Measurements from ENCODE around the gene FALEC. TPM values are rescaled to one million over a fixed set of nuclear protein-coding genes. Genes with fewer than 3 reads are reported as not detected.
A peak's percentile ranks its signal among the peaks of the same experiment; 100 is the strongest.

The FALEC gene
- total RNA-seq, 1 donor from 2014 or later, result not detected

GRCh38 chr1:150552911-150553289 is 37.3 kb downstream of the FALEC start:
- ATAC-seq (no peak), DNase-seq (ENCODE audit: missing footprints) (no peak)
- intact Hi-C loops (cut with DNase I), result no loop called here

- ATAC-seq (no peak), DNase-seq (ENCODE audit: missing footprints) (no peak)
- intact Hi-C loops (cut with DNase I), result no loop called here
Observed at GRCh38 chr1:150553392-150554085, 38.0 kb downstream of the FALEC start.

GRCh38 chr1:150554086-150554452 is 38.5 kb downstream of the FALEC start:
- intact Hi-C loops (cut with DNase I), result no loop called here

GRCh38 chr1:150555198-150555970 is 39.8 kb downstream of the FALEC start:
- no peak for ATAC-seq
- intact Hi-C loops (cut with DNase I), result no loop called here
- DNase-seq (ENCODE audit: missing footprints), result no peak

More at GRCh38 chr1:150554086-150554452, 38.5 kb downstream of the FALEC start:
- no peak for ATAC-seq
- DNase-seq (ENCODE audit: missing footprints), result no peak

- intact Hi-C loops (cut with DNase I), result no loop called here
- ATAC-seq (no peak), DNase-seq (ENCODE audit: missing footprints) (no peak)
Observed at GRCh38 chr1:150555971-150556865, 40.7 kb downstream of the FALEC start.

GRCh38 chr1:150557065-150557600 is 41.6 kb downstream of the FALEC start:
- ATAC-seq (no peak), DNase-seq (ENCODE audit: missing footprints) (no peak)
- intact Hi-C loops (cut with DNase I), result no loop called here

- ATAC-seq, result no peak
- no peak for DNase-seq (ENCODE audit: missing footprints)
- intact Hi-C loops (cut with DNase I), result no loop called here
Observed at GRCh38 chr1:150557813-150558212, 42.3 kb downstream of the FALEC start.

GRCh38 chr1:150558303-150558704 is 42.8 kb downstream of the FALEC start:
- intact Hi-C loops (cut with DNase I), result no loop called here
- no peak for ATAC-seq
- no peak for DNase-seq (ENCODE audit: missing footprints)

GRCh38 chr1:150558761-150559655 is 43.5 kb downstream of the FALEC start:
- DNase-seq (ENCODE audit: missing footprints) (peak; percentile 88), ATAC-seq (no peak)
- intact Hi-C loops (cut with DNase I), result no loop called here

- ATAC-seq, result no peak
- intact Hi-C loops (cut with DNase I), result loop anchor here (1.0 to 10.0 kb wide), 6 partner anchors 53 to 447 kb away; partner anchors contain the start of genes ENSA, GOLPH3L and MINDY1
- DNase-seq (ENCODE audit: missing footprints), result no peak
Observed at GRCh38 chr1:150559656-150560010, 44.1 kb downstream of the FALEC start.

GRCh38 chr1:150560011-150560438 is 44.5 kb downstream of the FALEC start:
- intact Hi-C loops (cut with DNase I), result loop anchor here (1.0 to 10.0 kb wide), 6 partner anchors 53 to 447 kb away; partner anchors contain the start of genes ENSA, GOLPH3L and MINDY1
- DNase-seq (ENCODE audit: missing footprints), result peak; percentile 90
- peak; percentile 18 for ATAC-seq

GRCh38 chr1:150560576-150561253 is 45.2 kb downstream of the FALEC start:
- ATAC-seq, result peak; percentile 57
- intact Hi-C loops (cut with DNase I), result loop anchor here (1.0 to 10.0 kb wide), 7 partner anchors 18 to 446 kb away; partner anchors contain the start of genes ENSA, GOLPH3L and MINDY1

GRCh38 chr1:150561254-150561973 is 45.9 kb downstream of the FALEC start:
- peak; percentile 91 for ATAC-seq
- intact Hi-C loops (cut with DNase I), result loop anchor here (1.0 to 10.0 kb wide), 6 partner anchors 17 to 445 kb away; partner anchors contain the start of genes ENSA, GOLPH3L and MINDY1
- peak; percentile 95 for DNase-seq (ENCODE audit: missing footprints)

More at GRCh38 chr1:150560576-150561253, 45.2 kb downstream of the FALEC start:
- peak; percentile 94 for DNase-seq (ENCODE audit: missing footprints)

GRCh38 chr1:150561974-150562445 is 46.5 kb downstream of the FALEC start:
- intact Hi-C loops (cut with DNase I), result loop anchor here (1.0 to 10.0 kb wide), 6 partner anchors 16 to 445 kb away; partner anchors contain the start of genes ENSA, GOLPH3L and MINDY1
- ATAC-seq (peak; percentile 87), DNase-seq (ENCODE audit: missing footprints) (peak; percentile 97)

- ATAC-seq (no peak), DNase-seq (ENCODE audit: missing footprints) (no peak)
Observed at GRCh38 chr1:150562446-150563339, 47.1 kb downstream of the FALEC start.

More at GRCh38 chr1:150562446-150563339, 47.1 kb downstream of the FALEC start:
- intact Hi-C loops (cut with DNase I), result loop anchor here (10.0 kb wide), 1 partner anchor 252 kb away; no protein-coding TSS in a partner anchor

All from Right ventricle myocardium inferior (tissue), 1 donor.